Activated CD4-positive, alpha-beta T cell treated with anti-CD3 and anti-CD28 coated beads, Interleukin-2, Interleukin-6, amounts not matched to agents 100 ng/mL and 50 ng/mL, durations not matched to agents 16 hours and 8 hours (primary cell): ENCODE data around the gene LIPC.

Source experiments
- DNase-seq: peaks from one replicate; pipeline ENCODE4 v3.0.0-alpha.2; 2020

The LIPC gene

GRCh38 chr15:58501006-58501405 is 69.2 kb downstream of the LIPC start:
- DNase-seq, result no peak

GRCh38 chr15:58501636-58502188 is 69.9 kb downstream of the LIPC start:
- no peak for DNase-seq

GRCh38 chr15:58503139-58504027 is 71.6 kb downstream of the LIPC start:
- DNase-seq, result no peak

GRCh38 chr15:58504674-58505234 is 73.0 kb downstream of the LIPC start:
- DNase-seq, result no peak

GRCh38 chr15:58505581-58505980 is 73.8 kb downstream of the LIPC start:
- no peak for DNase-seq

- DNase-seq, result no peak
Measured at GRCh38 chr15:58506064-58506490, 74.3 kb downstream of the LIPC start.

GRCh38 chr15:58506783-58507668 is 75.2 kb downstream of the LIPC start:
- DNase-seq, result no peak

GRCh38 chr15:58509556-58509955 is 77.8 kb downstream of the LIPC start:
- no peak for DNase-seq

GRCh38 chr15:58510715-58511598 is 79.2 kb downstream of the LIPC start:
- DNase-seq, result no peak

GRCh38 chr15:58511599-58511987 is 79.8 kb downstream of the LIPC start:
- DNase-seq, result no peak

- DNase-seq, result no peak
Measured at GRCh38 chr15:58512522-58512921, 80.7 kb downstream of the LIPC start.

GRCh38 chr15:58513008-58513407 is 81.2 kb downstream of the LIPC start:
- DNase-seq, result no peak

- DNase-seq, result no peak
Measured at GRCh38 chr15:58513726-58514336, 82.0 kb downstream of the LIPC start.

GRCh38 chr15:58515807-58516206 is 84.0 kb downstream of the LIPC start:
- no peak for DNase-seq

GRCh38 chr15:58517252-58517681 is 85.5 kb downstream of the LIPC start:
- DNase-seq, result no peak

GRCh38 chr15:58517682-58518525 is 86.1 kb downstream of the LIPC start:
- no peak for DNase-seq

GRCh38 chr15:58518626-58519025 is 86.8 kb downstream of the LIPC start:
- no peak for DNase-seq

- no peak for DNase-seq
Measured at GRCh38 chr15:58519516-58519915, 87.7 kb downstream of the LIPC start.

GRCh38 chr15:58520464-58520863 is 88.7 kb downstream of the LIPC start:
- no peak for DNase-seq

GRCh38 chr15:58520936-58521292 is 89.1 kb downstream of the LIPC start:
- DNase-seq, result no peak
